ENCODE measurements around the gene SUGCT.

The SUGCT gene

DNA sequence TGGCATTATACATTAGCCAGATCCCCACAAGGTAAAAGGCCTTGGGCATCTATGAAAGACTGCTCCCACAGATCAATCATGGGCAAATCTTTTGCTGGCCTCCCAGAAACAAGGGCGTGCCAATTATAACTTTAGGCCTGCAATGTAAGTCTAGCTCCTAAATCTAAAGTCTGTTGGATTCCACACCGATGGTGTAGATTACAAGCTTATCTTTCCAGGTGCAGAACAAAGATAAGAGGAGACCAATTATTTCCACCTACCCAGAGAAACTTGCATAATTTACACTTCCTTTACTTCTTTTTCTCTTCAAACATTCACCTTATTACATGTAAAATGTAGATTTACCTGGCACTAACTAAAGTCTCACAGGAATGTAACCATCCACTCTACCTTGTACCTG lies 713.1 kb downstream of the SUGCT start:
- Histone ChIP-seq H4K91ac (ENCODE audit: low read depth, low read length) (no peak overlapping the region), H3K36me3 (ENCODE audit: control insufficient read depth in 1 of 2, insufficient read depth in 2 of 2, low read length in 2 of 2) (no peaks in the 10 kb centered on the region), H3K23ac (ENCODE audit: low read length) (no peak overlapping the region), H3K4me1 (ENCODE audit: control insufficient read depth in 1 of 2, insufficient read depth in 2 of 2, low read length in 2 of 2) (peaks cover 0 to 3% of the 10 kb centered on the region in 2 experiments), H3K4ac (ENCODE audit: low read depth, low read length) (no peak overlapping the region), H3K27me3 (ENCODE audit: insufficient read depth, low read length) (no peaks in the 10 kb centered on the region), H3K4me2 (ENCODE audit: low read length) (no peak overlapping the region), H2BK120ac (ENCODE audit: insufficient read depth, low read length, poor library complexity) (no peak overlapping the region), H3K79me1 (ENCODE audit: low read length) (peaks cover 7% of the 10 kb centered on the region), H2AK5ac (ENCODE audit: low read length) (no peak overlapping the region), H3K4me3 (ENCODE audit: low read depth, low read length) (no peak overlapping the region), H4K8ac (ENCODE audit: low read depth, low read length) (no peak overlapping the region), H3K9me3 (ENCODE audit: insufficient read depth, low read depth, low read length) (peaks cover 3% of the 10 kb centered on the region), H4K12ac (ENCODE audit: low read depth, low read length) (no peak overlapping the region), H3K14ac (ENCODE audit: low read length) (no peak overlapping the region), H3K27ac (ENCODE audit: low read depth, low read length) (no peak overlapping the region), H3K79me2 (ENCODE audit: control insufficient read depth, insufficient read depth, low read length, poor library complexity) (no peaks in the 10 kb centered on the region), H2BK12ac (ENCODE audit: low read length) (no peak overlapping the region), H3K18ac (ENCODE audit: low read length) (no peak overlapping the region), H2BK5ac (ENCODE audit: low read depth, low read length, poor library complexity) (no peak overlapping the region), H3K9ac (ENCODE audit: low read length) (peak overlapping the region; percentile 32), H2AFZ (ENCODE audit: insufficient read depth, low read length, poor library complexity) (no peak overlapping the region)
- peak in 1 of 2 donors; percentile 75 for DNase-seq
- WGBS (ENCODE audit: extremely low coverage, insufficient coverage, insufficient read length): no CpG with 5 or more reads among the region's 2 CpGs

DNA sequence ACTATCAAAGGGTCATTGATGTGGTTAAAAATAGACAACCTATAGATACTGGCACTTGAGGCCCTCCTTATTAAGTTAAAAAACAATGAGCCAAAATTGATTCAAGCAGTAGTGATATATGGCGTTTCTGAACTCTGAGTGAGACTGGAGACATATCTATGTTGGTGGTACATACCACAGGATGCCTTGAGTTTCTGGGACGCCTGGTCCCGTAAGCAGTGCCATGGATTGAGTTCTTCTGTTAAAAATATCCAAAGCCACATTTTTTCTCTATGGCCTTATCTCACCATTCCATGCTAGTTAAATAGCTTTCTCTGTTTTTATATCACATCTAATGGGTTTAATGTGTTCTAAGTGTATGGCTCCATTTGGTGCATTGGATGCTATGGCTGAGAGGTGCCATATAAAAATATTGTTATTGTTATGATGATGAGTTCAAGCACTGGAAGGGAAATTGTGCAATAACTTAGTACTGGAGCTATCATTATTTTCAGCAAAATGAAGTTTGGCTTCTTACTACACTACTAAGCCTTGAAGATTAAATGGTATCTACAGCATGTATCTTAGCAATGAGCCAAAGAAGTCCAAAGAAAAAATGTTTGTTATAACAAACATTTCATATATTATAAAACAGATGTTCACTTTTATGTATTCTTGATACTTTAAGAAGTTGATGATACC lies 713.9 kb downstream of the SUGCT start:
- H4K91ac ChIP-seq (ENCODE audit: low read depth, low read length): no peak overlapping the region
- H3K23ac ChIP-seq (ENCODE audit: low read length): no peak overlapping the region
- no peak overlapping the region for H4K8ac ChIP-seq (ENCODE audit: low read depth, low read length)
- no peak overlapping the region for H3K27ac ChIP-seq (ENCODE audit: low read depth, low read length)
- H2AK5ac ChIP-seq (ENCODE audit: low read length): no peak overlapping the region
- H3K27me3 ChIP-seq (ENCODE audit: insufficient read depth, low read length): no peaks in the 10 kb centered on the region
- no CpG with 5 or more reads among the region's 3 CpGs for WGBS (ENCODE audit: extremely low coverage, insufficient coverage, insufficient read length)
- H3K36me3 ChIP-seq (ENCODE audit: control insufficient read depth in 1 of 2, insufficient read depth in 2 of 2, low read length in 2 of 2): no peaks in the 10 kb centered on the region
- H3K18ac ChIP-seq (ENCODE audit: low read length): no peak overlapping the region
- no peak overlapping the region for H3K4me2 ChIP-seq (ENCODE audit: low read length)
- no peaks in the 10 kb centered on the region for H3K79me2 ChIP-seq (ENCODE audit: control insufficient read depth, insufficient read depth, low read length, poor library complexity)
- no peak overlapping the region for H4K12ac ChIP-seq (ENCODE audit: low read depth, low read length)
- DNase-seq: peak in 1 of 2 donors; percentile 64
- no peak overlapping the region for H3K14ac ChIP-seq (ENCODE audit: low read length)
- H3K79me1 ChIP-seq (ENCODE audit: low read length): peaks cover 4% of the 10 kb centered on the region
- peaks cover 3% of the 10 kb centered on the region for H3K9me3 ChIP-seq (ENCODE audit: insufficient read depth, low read depth, low read length)
- H3K9ac ChIP-seq (ENCODE audit: low read length): no peak overlapping the region
- no peak overlapping the region for H2BK5ac ChIP-seq (ENCODE audit: low read depth, low read length, poor library complexity)
- no peaks in the 10 kb centered on the region for H3K4me1 ChIP-seq (ENCODE audit: control insufficient read depth in 1 of 2, insufficient read depth in 2 of 2, low read length in 2 of 2)
- no peak overlapping the region for H3K4ac ChIP-seq (ENCODE audit: low read depth, low read length)
- no peak overlapping the region for H2AFZ ChIP-seq (ENCODE audit: insufficient read depth, low read length, poor library complexity)
- H2BK12ac ChIP-seq (ENCODE audit: low read length): no peak overlapping the region
- no peak overlapping the region for H2BK120ac ChIP-seq (ENCODE audit: insufficient read depth, low read length, poor library complexity)
- H3K4me3 ChIP-seq (ENCODE audit: low read depth, low read length): no peak overlapping the region

DNA sequence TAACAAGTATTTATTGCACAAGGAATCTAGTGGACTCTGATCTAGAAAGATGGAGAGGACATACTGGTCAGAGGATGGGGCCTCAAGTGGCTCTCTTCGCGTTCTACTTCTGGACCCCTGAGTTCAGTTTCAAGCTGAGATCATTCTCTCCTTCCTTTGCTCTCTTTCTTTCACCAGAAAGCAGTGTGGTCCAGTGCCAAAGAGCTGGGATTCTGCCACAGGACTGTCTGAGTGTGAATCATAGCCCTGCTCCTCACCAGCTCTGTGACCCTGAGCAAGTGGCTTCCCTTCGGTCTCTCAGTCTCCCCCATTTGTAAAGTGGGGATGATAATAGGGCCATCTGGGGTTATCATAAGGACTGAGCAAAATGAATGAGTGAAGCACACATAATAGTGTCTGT lies 715.2 kb downstream of the SUGCT start:
- no peak overlapping the region for H3K9ac ChIP-seq (ENCODE audit: low read length)
- H4K91ac ChIP-seq (ENCODE audit: low read depth, low read length): no peak overlapping the region
- no peaks in the 10 kb centered on the region for H3K9me3 ChIP-seq (ENCODE audit: insufficient read depth, low read depth, low read length)
- no peaks in the 10 kb centered on the region for H3K4me1 ChIP-seq (ENCODE audit: control insufficient read depth in 1 of 2, insufficient read depth in 2 of 2, low read length in 2 of 2)
- H3K4me2 ChIP-seq (ENCODE audit: low read length): no peak overlapping the region
- no peak overlapping the region for H3K14ac ChIP-seq (ENCODE audit: low read length)
- H2AK5ac ChIP-seq (ENCODE audit: low read length): no peak overlapping the region
- no peaks in the 10 kb centered on the region for H3K79me2 ChIP-seq (ENCODE audit: control insufficient read depth, insufficient read depth, low read length, poor library complexity)
- H2AFZ ChIP-seq (ENCODE audit: insufficient read depth, low read length, poor library complexity): no peak overlapping the region
- no peak for DNase-seq
- H2BK12ac ChIP-seq (ENCODE audit: low read length): no peak overlapping the region
- H2BK5ac ChIP-seq (ENCODE audit: low read depth, low read length, poor library complexity): no peak overlapping the region
- no peak overlapping the region for H2BK120ac ChIP-seq (ENCODE audit: insufficient read depth, low read length, poor library complexity)
- no peak overlapping the region for H3K27ac ChIP-seq (ENCODE audit: low read depth, low read length)
- no peak overlapping the region for H3K23ac ChIP-seq (ENCODE audit: low read length)
- no CpG with 5 or more reads among the region's 3 CpGs for WGBS (ENCODE audit: extremely low coverage, insufficient coverage, insufficient read length)
- H3K4ac ChIP-seq (ENCODE audit: low read depth, low read length): no peak overlapping the region
- no peaks in the 10 kb centered on the region for H3K79me1 ChIP-seq (ENCODE audit: low read length)
- H3K18ac ChIP-seq (ENCODE audit: low read length): no peak overlapping the region
- H4K8ac ChIP-seq (ENCODE audit: low read depth, low read length): no peak overlapping the region
- H4K12ac ChIP-seq (ENCODE audit: low read depth, low read length): no peak overlapping the region
- no peaks in the 10 kb centered on the region for H3K27me3 ChIP-seq (ENCODE audit: insufficient read depth, low read length)
- no peak overlapping the region for H3K4me3 ChIP-seq (ENCODE audit: low read depth, low read length)
- no peaks in the 10 kb centered on the region for H3K36me3 ChIP-seq (ENCODE audit: control insufficient read depth in 1 of 2, insufficient read depth in 2 of 2, low read length in 2 of 2)

DNA sequence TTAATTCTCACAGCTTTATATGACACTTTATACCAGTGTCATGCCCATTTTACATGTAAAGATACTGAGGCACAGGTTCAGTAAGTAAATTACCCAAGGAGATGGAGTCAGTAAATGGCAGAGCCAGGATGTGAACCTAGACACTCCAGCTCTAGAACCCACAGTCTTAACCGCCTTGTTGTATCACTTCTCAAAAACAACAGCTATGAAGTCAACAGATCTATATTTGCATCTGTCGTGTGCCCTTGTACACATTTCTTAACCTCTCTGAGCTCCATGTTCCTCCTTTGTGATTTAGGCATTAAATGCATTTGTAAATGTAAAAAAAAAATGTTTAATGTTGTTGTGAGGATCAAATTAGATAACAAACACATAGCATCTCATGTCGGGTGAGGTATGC lies 716.2 kb downstream of the SUGCT start:
- H2BK120ac ChIP-seq (ENCODE audit: insufficient read depth, low read length, poor library complexity): no peak overlapping the region
- H3K18ac ChIP-seq (ENCODE audit: low read length): no peak overlapping the region
- no peaks in the 10 kb centered on the region for H3K9me3 ChIP-seq (ENCODE audit: insufficient read depth, low read depth, low read length)
- H3K4me1 ChIP-seq (ENCODE audit: control insufficient read depth in 1 of 2, insufficient read depth in 2 of 2, low read length in 2 of 2): no peaks in the 10 kb centered on the region
- H3K79me2 ChIP-seq (ENCODE audit: control insufficient read depth, insufficient read depth, low read length, poor library complexity): no peaks in the 10 kb centered on the region
- no CpG with 5 or more reads among the region's 3 CpGs for WGBS (ENCODE audit: extremely low coverage, insufficient coverage, insufficient read length)
- no peak overlapping the region for H2BK5ac ChIP-seq (ENCODE audit: low read depth, low read length, poor library complexity)
- no peak overlapping the region for H3K9ac ChIP-seq (ENCODE audit: low read length)
- H3K4me2 ChIP-seq (ENCODE audit: low read length): no peak overlapping the region
- H3K27me3 ChIP-seq (ENCODE audit: insufficient read depth, low read length): no peaks in the 10 kb centered on the region
- H2BK12ac ChIP-seq (ENCODE audit: low read length): no peak overlapping the region
- no peak overlapping the region for H3K4me3 ChIP-seq (ENCODE audit: low read depth, low read length)
- H3K79me1 ChIP-seq (ENCODE audit: low read length): no peaks in the 10 kb centered on the region
- no peak overlapping the region for H2AFZ ChIP-seq (ENCODE audit: insufficient read depth, low read length, poor library complexity)
- H4K8ac ChIP-seq (ENCODE audit: low read depth, low read length): no peak overlapping the region
- DNase-seq: no peak
- H2AK5ac ChIP-seq (ENCODE audit: low read length): no peak overlapping the region
- H3K27ac ChIP-seq (ENCODE audit: low read depth, low read length): no peak overlapping the region
- no peak overlapping the region for H3K23ac ChIP-seq (ENCODE audit: low read length)
- no peak overlapping the region for H4K12ac ChIP-seq (ENCODE audit: low read depth, low read length)
- H3K36me3 ChIP-seq (ENCODE audit: control insufficient read depth in 1 of 2, insufficient read depth in 2 of 2, low read length in 2 of 2): no peaks in the 10 kb centered on the region
- H3K14ac ChIP-seq (ENCODE audit: low read length): no peak overlapping the region
- no peak overlapping the region for H4K91ac ChIP-seq (ENCODE audit: low read depth, low read length)
- H3K4ac ChIP-seq (ENCODE audit: low read depth, low read length): no peak overlapping the region

All from trophoblast cell (in vitro differentiated cells and primary cell).